IMR-90 (cell line): ENCODE measurements around the gene PCDH12. TPM values are rescaled to one million over a fixed set of nuclear protein-coding genes. Genes with fewer than 3 reads are reported as not detected.

Source experiments
- ATAC-seq: fragments of 200-7000 bp; cut with Tn5 transposase; 2 replicates; pipeline ENCODE4 v1.9.1; 2020; ENCODE audit warnings: low read depth, mild to moderate bottlenecking, moderate library complexity
- BruUV-seq: library from RNA; stranded (reverse); fragments of 400-500 nt; replicated peaks from 2 replicates; lab custom pipeline; 2021; lab: Mats Ljungman, UMichigan
- CTCF ChIA-PET: fragments of 300-600 bp; formaldehyde crosslinking; extraction: SDS; loops from one replicate; lab custom pipeline; 2021; ENCODE audit warnings: antibody characterized with exemption; lab: Yijun Ruan, JAX
- POLR2A ChIA-PET: fragments of 300-600 bp; sonication (Branson Sonifier 250); formaldehyde crosslinking; loops from one replicate; lab custom pipeline; 2022; ENCODE audit warnings: antibody characterized with exemption; ENCODE audit not compliant: unreplicated experiment; lab: Charles Lee
- DNase-seq: peaks from one replicate; pipeline ENCODE4 v3.0.0; 2013
- H2AFZ ChIP-seq: replicated peaks from 2 replicates; pipeline ENCODE3; 2013; ENCODE audit warnings: low read length, mild to moderate bottlenecking; ENCODE audit not compliant: poor library complexity
- H2AK5ac ChIP-seq: 2 replicates; pipeline ENCODE4 v1.6.1; 2013; ENCODE audit warnings: low read depth, low read length, inconsistent platforms
- H2AK9ac ChIP-seq: replicated peaks from 2 replicates; pipeline ENCODE3; 2013; ENCODE audit warnings: mild to moderate bottlenecking, low read depth, low read length, moderate library complexity; ENCODE audit not compliant: poor library complexity
- H2BK120ac ChIP-seq: 2 replicates; pipeline ENCODE4 v1.6.1; 2013; ENCODE audit warnings: low read depth, low read length, inconsistent platforms
- H2BK15ac ChIP-seq: 3 replicates; pipeline ENCODE4 v1.6.1; 2013; ENCODE audit warnings: low read depth, low read length, inconsistent platforms
- H2BK20ac ChIP-seq: 2 replicates; pipeline ENCODE4 v1.6.1; 2013; ENCODE audit warnings: low read depth, mild to moderate bottlenecking, inconsistent platforms, low read length, moderate library complexity
- H2BK5ac ChIP-seq: 2 replicates; pipeline ENCODE4 v1.6.1; 2013; ENCODE audit warnings: mild to moderate bottlenecking, low read depth, low read length, inconsistent platforms; ENCODE audit not compliant: poor library complexity, severe bottlenecking
- H3K14ac ChIP-seq: replicated peaks from 2 replicates; pipeline ENCODE4 v1.6.1; 2013; ENCODE audit warnings: low read depth, low read length, inconsistent platforms
- H3K18ac ChIP-seq: 2 replicates; pipeline ENCODE4 v1.6.1; 2013; ENCODE audit warnings: low read depth, low read length, control low read depth
- H3K23ac ChIP-seq: 2 replicates; pipeline ENCODE4 v1.6.1; 2013; ENCODE audit warnings: low read depth, low read length, inconsistent platforms
- H3K27ac ChIP-seq: 2 replicates; pipeline ENCODE4 v1.5.1; 2013; ENCODE audit warnings: mild to moderate bottlenecking, control low read depth, low read length; ENCODE audit not compliant: insufficient read depth
- H3K27me3 ChIP-seq: 2 replicates; pipeline ENCODE4 v1.6.1; 2013; ENCODE audit warnings: low read length; ENCODE audit not compliant: control insufficient read depth, insufficient read depth
- H3K36me3 ChIP-seq: 2 replicates; pipeline ENCODE4 v1.6.1; 2013; ENCODE audit warnings: low read length, mixed read lengths; ENCODE audit not compliant: control insufficient read depth, insufficient read depth
- H3K4ac ChIP-seq: 2 replicates; pipeline ENCODE4 v1.6.1; 2013; ENCODE audit warnings: low read depth, low read length, inconsistent platforms
- H3K4me1 ChIP-seq: 2 replicates; pipeline ENCODE4 v1.6.1; 2013; ENCODE audit warnings: low read length, mixed read lengths; ENCODE audit not compliant: control insufficient read depth, insufficient read depth
- H3K4me2 ChIP-seq: 2 replicates; pipeline ENCODE4 v1.6.1; 2013; ENCODE audit warnings: low read depth, mild to moderate bottlenecking, control low read depth, low read length, moderate library complexity
- H3K4me3 ChIP-seq: 2 replicates; pipeline ENCODE4 v1.5.1; 2013; ENCODE audit warnings: low read depth, mild to moderate bottlenecking, control low read depth, low read length, moderate library complexity; ENCODE audit not compliant: insufficient read depth
- H3K56ac ChIP-seq: 2 replicates; pipeline ENCODE4 v1.6.1; 2013; ENCODE audit warnings: low read length, inconsistent platforms; ENCODE audit not compliant: insufficient read depth; ENCODE audit errors: extremely low read depth
- H3K79me1 ChIP-seq, 2 experiments: 2 replicates each; pipeline ENCODE4 v1.6.1; 2013; ENCODE audit warnings: low read length in 2 of 2, inconsistent platforms in 1 of 2, low read depth in 1 of 2
- H3K9ac ChIP-seq: 2 replicates; pipeline ENCODE4 v1.6.1; 2013; ENCODE audit warnings: low read depth, low read length, control low read depth
- H3K9me1 ChIP-seq: 2 replicates; pipeline ENCODE4 v1.6.1; 2013; ENCODE audit warnings: low read length, inconsistent platforms; ENCODE audit not compliant: insufficient read depth
- H3K9me3 ChIP-seq: 2 replicates; pipeline ENCODE4 v1.6.1; 2013; ENCODE audit warnings: low read length; ENCODE audit not compliant: control insufficient read depth, insufficient read depth
- H4K20me1 ChIP-seq: 2 replicates; pipeline ENCODE4 v1.6.1; 2013; ENCODE audit warnings: low read length, inconsistent platforms; ENCODE audit not compliant: insufficient read depth
- H4K5ac ChIP-seq: 2 replicates; pipeline ENCODE4 v1.6.1; 2013; ENCODE audit warnings: mild to moderate bottlenecking, low read depth, low read length, control low read depth
- H4K8ac ChIP-seq, 2 experiments: 2 replicates each; pipeline ENCODE4 v1.6.1; 2013; ENCODE audit warnings: low read depth in 2 of 2, low read length in 2 of 2, control low read depth in 1 of 2, inconsistent platforms in 1 of 2
- H4K91ac ChIP-seq: 2 replicates; pipeline ENCODE4 v1.6.1; 2013; ENCODE audit warnings: low read depth, low read length, inconsistent platforms; ENCODE audit not compliant: insufficient read depth
- BHLHE40 ChIP-seq: fragments of 150-350 bp; IDR thresholded peaks from 2 replicates; pipeline ENCODE4 v1.6.1; 2016; ENCODE audit warnings: mild to moderate bottlenecking, low read depth, low read length
- CEBPB ChIP-seq: IDR thresholded peaks from 2 replicates; pipeline ENCODE4 v1.6.1; 2012; ENCODE audit warnings: low read depth, low read length, improper control_type of control experiment
- CHD1 ChIP-seq: IDR thresholded peaks from 2 replicates; pipeline ENCODE4 v1.6.1; 2012; ENCODE audit warnings: low read depth, low read length, improper control_type of control experiment
- CTCF ChIP-seq: conservative IDR thresholded peaks from 2 replicates; pipeline ENCODE4 v1.5.1; 2012; ENCODE audit warnings: mild to moderate bottlenecking, low read depth, low read length, improper control_type of control experiment
- ELK1 ChIP-seq: fragments of 150-350 bp; IDR thresholded peaks from 2 replicates; pipeline ENCODE4 v1.6.1; 2016; ENCODE audit warnings: low read depth, mild to moderate bottlenecking, low read length, moderate library complexity, borderline replicate concordance
- FOS ChIP-seq: fragments of 150-350 bp; IDR thresholded peaks from 2 replicates; pipeline ENCODE4 v1.6.1; 2016; ENCODE audit warnings: low read depth, low read length
- MAFK ChIP-seq: IDR thresholded peaks from 2 replicates; pipeline ENCODE4 v1.6.1; 2012; ENCODE audit warnings: low read depth, low read length, improper control_type of control experiment
- MAZ ChIP-seq: IDR thresholded peaks from 2 replicates; pipeline ENCODE4 v1.6.1; 2012; ENCODE audit warnings: low read depth, mild to moderate bottlenecking, low read length, improper control_type of control experiment, moderate library complexity, borderline replicate concordance
- MXI1 ChIP-seq: IDR thresholded peaks from 2 replicates; pipeline ENCODE4 v1.6.1; 2012; ENCODE audit warnings: low read depth, mild to moderate bottlenecking, low read length, moderate library complexity, borderline replicate concordance
- NFE2L2 ChIP-seq: fragments of 150-350 bp; IDR thresholded peaks from 2 replicates; pipeline ENCODE4 v1.6.1; 2016; ENCODE audit warnings: low read depth, mild to moderate bottlenecking, low read length
- POLR2A ChIP-seq: IDR thresholded peaks from 2 replicates; pipeline ENCODE4 v1.6.1; 2012; ENCODE audit warnings: mild to moderate bottlenecking, low read depth, low read length
- RAD21 ChIP-seq: IDR thresholded peaks from 2 replicates; pipeline ENCODE4 v1.6.1; 2012; ENCODE audit warnings: low read length, improper control_type of control experiment
- RCOR1 ChIP-seq: IDR thresholded peaks from 2 replicates; pipeline ENCODE4 v1.6.1; 2012; ENCODE audit warnings: mild to moderate bottlenecking, low read length, improper control_type of control experiment; ENCODE audit not compliant: insufficient replicate concordance
- RFX5 ChIP-seq: IDR thresholded peaks from 2 replicates; pipeline ENCODE4 v1.8.0; 2012; ENCODE audit warnings: low read depth, mild to moderate bottlenecking, low read length, moderate library complexity
- SMC3 ChIP-seq: fragments of 150-350 bp; IDR thresholded peaks from 2 replicates; pipeline ENCODE4 v1.6.1; 2016; ENCODE audit warnings: low read depth, mild to moderate bottlenecking, antibody characterized with exemption, low read length, moderate library complexity
- USF2 ChIP-seq: fragments of 150-350 bp; IDR thresholded peaks from 2 replicates; pipeline ENCODE4 v1.6.1; 2017; ENCODE audit warnings: mild to moderate bottlenecking, antibody characterized with exemption, low read length, low read depth
- WGBS, 2 experiments: methylation state at CpG; one replicate each; pipeline versions ENCODE4 v1.1.5 to v1.1.7; 2013; ENCODE audit warnings: missing lambda C conversion rate in 2 of 2; ENCODE audit not compliant: insufficient read length in 1 of 2; ENCODE audit errors: extremely low coverage in 2 of 2; 5-methylcytosine and 5-hydroxymethylcytosine counted together
- dilution Hi-C: fragments of 300-500 bp; cut with HindIII; formaldehyde crosslinking; loops from one replicate; pipeline ENCODE4 v1.14.3; 2018; ENCODE audit warnings: low sequenced_read_pairs; ENCODE audit not compliant: unreplicated experiment
- in situ Hi-C: fragments of 300-500 bp; cut with MboI; formaldehyde crosslinking; loops from 3 replicates; pipeline ENCODE4 v1.14.3; 2019; ENCODE audit warnings: low sequenced_read_pairs, inconsistent platforms, mixed read lengths
- intact Hi-C: fragments of 100-400 bp; cut with micrococcal nuclease; formaldehyde crosslinking; loops from 2 replicates; pipeline ENCODE4 v1.10.0; 2022
- polyA plus RNA-seq, 3 experiments: library from polyadenylated mRNA; depleted of rRNA; stranded (reverse); fragments of >200 nt; gene quantifications; 2 replicates each; pipeline ENCODE4 v1.2.3, GENCODE V29; 2012; ENCODE audit warnings: low replicate concordance in 1 of 3
- total RNA-seq: library from RNA; depleted of rRNA; stranded (reverse); fragments of >200 nt; gene quantifications from 2 replicates; pipeline ENCODE4 v1.2.3, GENCODE V29; 2012

The PCDH12 gene
- total and polyA plus RNA-seq, 2 of the 4 experiments (the other 2 are of a cell fraction): 0.02 to 0.18 TPM

DNA sequence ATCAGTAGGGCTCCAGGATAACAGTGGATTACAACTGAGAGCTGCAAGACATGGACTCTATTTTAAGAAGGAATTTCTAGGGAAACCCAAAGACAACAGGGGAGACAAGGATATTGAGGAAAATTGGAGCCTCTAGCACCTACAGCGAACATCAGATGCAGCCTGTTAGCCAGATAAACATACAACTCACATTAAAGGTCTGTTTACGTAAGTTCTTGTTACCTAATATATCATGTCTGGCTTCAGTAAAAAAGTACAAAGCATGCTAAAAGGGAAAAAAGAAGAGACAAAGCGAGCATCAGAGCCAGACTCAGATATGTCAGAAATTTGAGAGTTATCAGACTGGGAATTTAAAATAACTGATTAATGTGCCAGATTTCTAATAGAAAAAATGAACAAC is 37.7 kb upstream of the PCDH12 start:
- Histone ChIP-seq H3K4ac (no peak overlapping the region), H4K20me1 (0 out of 2 replicates have a peak, but pooled peaks cover 5% of the 10 kb centered on the region), H3K27me3 (no peaks in the 10 kb centered on the region), H3K56ac (no peak overlapping the region), H3K4me2 (no peak overlapping the region), H3K4me3 (no peak overlapping the region), H2AFZ (no peak overlapping the region), H3K27ac (no peak overlapping the region), H3K9me1 (peaks cover 2% of the 10 kb centered on the region; the same call in 1 of the 2 replicates), H4K91ac (no peak overlapping the region), H3K9me3 (no peaks in the 10 kb centered on the region), H3K23ac (no peak overlapping the region), H2BK20ac (no peak overlapping the region), H2BK15ac (no peak overlapping the region), H3K14ac (no peak overlapping the region), H4K8ac (no peak overlapping the region), H3K36me3 (peaks cover 15% of the 10 kb centered on the region), H2BK5ac (no peak overlapping the region), H3K9ac (no peak overlapping the region), H3K4me1 (no peaks in the 10 kb centered on the region), H4K5ac (no peak overlapping the region), H2AK9ac (no peak overlapping the region), H3K18ac (no peak overlapping the region), H2AK5ac (no peak overlapping the region), H2BK120ac (no peak overlapping the region), H3K79me1 (peaks cover 7 to 15% of the 10 kb centered on the region in 2 experiments; a peak in 3 of 4 replicates)
- DNase-seq: no peak
- CTCF ChIA-PET: no interaction called here
- no peak for ATAC-seq
- no CpG with 5 or more reads among the region's 3 CpGs for WGBS, 2 experiments
- POLR2A ChIA-PET: no interaction called here
- no TSS peak for BruUV-seq
- intact Hi-C loops: no loop called here
- in situ Hi-C loops: loop anchor here (5.0 to 10.0 kb wide), 2 partner anchors 142 to 559 kb away; no protein-coding TSS in a partner anchor
- dilution Hi-C loops: loop anchor here (25.0 kb wide), 1 partner anchor 142 kb away; no protein-coding TSS in a partner anchor
- no peak for TF ChIP-seq ELK1
- TF ChIP-seq RCOR1: no peak
- no peak for TF ChIP-seq BHLHE40
- TF ChIP-seq CEBPB: no peak
- no peak for TF ChIP-seq SMC3
- no peak for TF ChIP-seq MAFK
- TF ChIP-seq FOS: no peak
- no peak for TF ChIP-seq MXI1
- TF ChIP-seq POLR2A: no peak
- no peak for TF ChIP-seq RFX5
- no peak for TF ChIP-seq CHD1
- TF ChIP-seq RAD21: no peak
- no peak for TF ChIP-seq NFE2L2
- TF ChIP-seq MAZ: no peak
- TF ChIP-seq CTCF: no peak
- no peak for TF ChIP-seq USF2
